ENCODE results near the gene CLIP4.

DNA sequence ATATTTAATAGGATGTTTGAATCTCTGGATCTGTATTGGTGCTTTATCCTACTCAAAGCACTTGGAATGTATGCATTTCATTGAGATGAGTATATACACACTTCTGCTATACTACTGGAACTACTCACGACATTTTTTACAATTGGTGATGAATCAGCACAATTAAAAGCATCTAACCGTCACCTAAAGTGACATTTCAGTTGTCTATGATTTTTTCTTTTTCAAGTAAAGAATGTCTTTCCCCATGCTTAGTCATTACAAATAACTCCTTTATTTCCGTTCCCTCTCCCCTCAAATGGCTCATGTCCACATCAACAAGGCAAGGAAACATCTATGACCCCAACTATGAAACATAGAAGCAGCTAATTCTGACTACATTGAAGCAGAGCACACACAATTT, 77.3 kb downstream of the CLIP4 start:
- TF ChIP-seq POLR2AphosphoS5 (IDR thresholded peaks at IDR 0.05; ENCODE audit: low read depth, low read length) (no peak), POLR2A (IDR thresholded peaks at IDR 0.05; ENCODE audit: low read depth, low read length) (no peak)
